Progenitor cell of endocrine pancreas (in vitro differentiated cells): ENCODE data around the gene HOXD9. TPM values are rescaled to one million over a fixed set of nuclear protein-coding genes. Genes with fewer than 3 reads are reported as not detected.

Source experiments
- DNase-seq: peaks from one replicate; pipeline ENCODE4 v3.0.0; 2021; ENCODE audit warnings: low spot score; ENCODE audit not compliant: unreplicated experiment
- H3K27ac Mint-ChIP-seq: 2 replicates; pipeline ENCODE4 v1.8.0; 2021; ENCODE audit warnings: mild to moderate bottlenecking, moderate library complexity, mixed read lengths
- H3K27me3 Mint-ChIP-seq: 2 replicates; pipeline ENCODE4 v1.8.0; 2021; ENCODE audit warnings: mixed read lengths
- H3K36me3 Mint-ChIP-seq: 2 replicates; pipeline ENCODE4 v1.8.0; 2022; ENCODE audit warnings: mixed read lengths; ENCODE audit not compliant: insufficient read depth
- H3K4me1 Mint-ChIP-seq: 2 replicates; pipeline ENCODE4 v1.8.0; 2021; ENCODE audit warnings: low read depth, mixed read lengths
- H3K4me3 Mint-ChIP-seq: 2 replicates; pipeline ENCODE4 v1.8.0; 2021; ENCODE audit warnings: low read depth, mild to moderate bottlenecking, moderate library complexity, mixed read lengths
- H3K9me3 Mint-ChIP-seq: 2 replicates; pipeline ENCODE4 v1.8.0; 2021; ENCODE audit warnings: low read depth, mixed read lengths
- CTCF ChIP-seq: fragments of 200-600 bp; sonication (generic); IDR thresholded peaks from one replicate; pipeline ENCODE4 v1.5.0; 2021; ENCODE audit warnings: antibody characterized with exemption, mild to moderate bottlenecking; ENCODE audit not compliant: unreplicated experiment
- total RNA-seq: library from RNA; stranded (reverse); gene quantifications from 2 replicates; pipeline ENCODE4 v1.2.1, GENCODE V29; 2021

Gene HOXD9
- total RNA-seq, 1 donor from 2014 or later: not detected

DNA sequence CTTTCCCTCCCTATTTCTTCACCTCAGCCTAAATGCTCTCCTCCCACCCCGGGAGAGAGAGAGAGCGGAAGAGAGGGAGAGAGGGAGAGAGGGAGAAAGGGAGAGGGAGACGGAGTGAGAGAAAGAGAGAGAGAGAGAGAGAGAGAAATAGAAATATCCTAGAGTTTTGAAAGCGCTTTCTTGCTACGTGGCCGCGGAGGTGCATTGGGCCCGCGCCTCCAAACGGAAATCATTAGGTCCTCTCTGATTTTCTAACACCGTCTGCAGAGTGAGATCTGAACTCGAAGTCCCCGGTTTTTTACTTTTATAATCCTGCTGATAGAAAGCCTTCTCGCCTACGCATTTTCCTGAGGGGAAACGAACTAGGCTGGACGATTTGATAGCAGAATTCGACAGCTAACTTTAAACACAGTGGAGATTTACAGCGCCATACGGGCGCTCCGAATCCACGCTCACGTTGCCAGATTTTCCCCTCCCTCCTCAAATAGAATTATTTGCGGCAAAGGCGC lies 37.9 kb upstream of the HOXD9 start:
- no peak overlapping the region for H3K4me3 Mint-ChIP-seq
- DNase-seq: no peak
- peaks cover 93% of the 10 kb centered on the region for H3K27me3 Mint-ChIP-seq
- H3K27ac Mint-ChIP-seq: no peak overlapping the region
- no peak for TF ChIP-seq CTCF
- H3K4me1 Mint-ChIP-seq: peaks cover 5% of the 10 kb centered on the region
- H3K36me3 Mint-ChIP-seq: no peaks in the 10 kb centered on the region
- H3K9me3 Mint-ChIP-seq: no peaks in the 10 kb centered on the region

DNA sequence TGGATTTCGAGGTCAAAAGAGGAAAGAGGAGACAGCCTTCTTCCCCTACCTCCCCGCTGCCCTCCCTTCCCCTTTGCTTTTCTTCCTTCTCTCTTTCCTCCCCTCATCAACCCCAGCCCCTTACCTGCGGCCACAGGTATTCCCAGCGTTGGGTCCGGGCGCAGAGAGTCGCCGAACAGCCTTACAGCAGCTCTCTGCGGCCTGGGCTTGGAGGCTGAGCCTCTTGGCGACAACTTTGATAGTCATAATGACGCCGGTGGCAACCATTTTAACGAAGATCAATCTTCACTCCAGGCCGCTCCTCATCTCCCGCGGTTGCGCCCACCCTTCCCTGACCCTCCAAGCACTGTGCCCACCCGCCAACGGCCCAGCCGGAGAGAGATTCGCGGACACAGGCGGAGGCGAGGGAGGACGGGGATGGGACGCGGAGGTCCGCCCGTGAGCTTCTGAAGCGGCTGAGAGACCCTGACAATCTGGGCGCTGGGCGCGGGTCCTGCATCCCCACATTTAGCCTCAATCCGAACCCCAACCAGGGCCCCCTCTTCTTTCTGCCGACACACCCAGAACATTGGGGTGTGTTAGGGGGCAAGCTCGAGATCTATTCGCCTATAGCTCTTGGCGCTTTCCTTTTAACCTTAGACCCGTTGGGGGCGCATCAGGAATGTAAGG lies 37.3 kb upstream of the HOXD9 start:
- no peaks in the 10 kb centered on the region for H3K36me3 Mint-ChIP-seq
- no peak for DNase-seq
- H3K4me3 Mint-ChIP-seq: no peak overlapping the region
- peak overlapping the region; percentile 77 for H3K27ac Mint-ChIP-seq
- no peaks in the 10 kb centered on the region for H3K9me3 Mint-ChIP-seq
- peaks cover 98% of the 10 kb centered on the region for H3K27me3 Mint-ChIP-seq
- no peak for TF ChIP-seq CTCF
- peaks cover 5% of the 10 kb centered on the region for H3K4me1 Mint-ChIP-seq

- TF ChIP-seq CTCF: peak; percentile 66
- H3K4me3 Mint-ChIP-seq: no peak overlapping the region
- H3K27me3 Mint-ChIP-seq: peaks cover 98% of the 10 kb centered on the region
- H3K27ac Mint-ChIP-seq: no peak overlapping the region
- peaks cover 5% of the 10 kb centered on the region for H3K4me1 Mint-ChIP-seq
- H3K9me3 Mint-ChIP-seq: no peaks in the 10 kb centered on the region
- no peak for DNase-seq
- H3K36me3 Mint-ChIP-seq: no peaks in the 10 kb centered on the region
Measured at GRCh38 chr2:176085861-176086771, 36.4 kb upstream of the HOXD9 start.

DNA sequence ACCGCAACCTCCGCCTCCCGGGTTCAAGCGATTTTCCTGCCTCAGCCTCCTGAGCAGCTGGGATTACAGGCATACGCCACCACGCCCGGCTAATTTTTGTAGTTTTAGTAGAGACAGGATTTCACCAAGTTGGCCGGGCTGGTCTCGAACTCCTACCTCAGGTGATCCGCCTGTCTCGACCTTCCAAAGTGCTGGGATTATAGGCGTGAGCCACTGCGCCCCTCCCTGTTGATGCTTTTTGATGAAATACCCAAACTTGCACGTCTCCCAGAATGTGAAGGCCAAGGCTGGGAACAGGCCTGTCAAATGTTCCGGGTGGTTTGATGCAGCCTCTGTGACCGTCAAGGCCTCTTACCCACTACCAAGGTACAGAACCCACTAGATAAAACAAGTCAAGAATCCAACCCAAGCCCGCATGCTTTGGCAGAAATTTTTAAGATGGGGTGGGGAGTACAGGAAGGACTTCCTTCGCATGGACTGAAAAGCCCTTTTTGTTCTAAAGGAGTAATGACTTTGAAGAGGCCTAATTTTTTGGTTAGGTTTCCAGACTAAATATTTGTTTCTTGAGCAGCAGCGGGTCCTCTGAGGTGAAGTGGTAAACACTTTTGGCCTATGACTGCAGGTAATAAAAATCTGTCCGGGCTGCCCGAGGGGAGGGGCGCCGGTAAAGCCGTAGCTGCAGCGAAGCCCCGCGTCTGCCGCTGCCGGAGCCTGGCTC lies 35.0 kb upstream of the HOXD9 start:
- Mint-ChIP-seq H3K27ac (no peak overlapping the region), H3K36me3 (no peaks in the 10 kb centered on the region), H3K9me3 (no peaks in the 10 kb centered on the region), H3K27me3 (peaks cover 98% of the 10 kb centered on the region), H3K4me1 (peaks cover 7% of the 10 kb centered on the region), H3K4me3 (peak overlapping the region; percentile 67)
- no peak for DNase-seq
- TF ChIP-seq CTCF: no peak
